HCT116 (cell line): ENCODE measurements around the gene BEGAIN. TPM values are rescaled to one million over a fixed set of nuclear protein-coding genes. Genes with fewer than 3 reads are reported as not detected.

Experiments
- ATAC-seq: fragments of 200-7000 bp; cut with Tn5 transposase; 2 replicates; pipeline ENCODE4 v1.9.1; 2020; ENCODE audit warnings: mild to moderate bottlenecking, moderate library complexity
- BruUV-seq: library from RNA; stranded (reverse); fragments of 400-500 nt; replicated peaks from 2 replicates; lab custom pipeline; 2021; lab: Mats Ljungman, UMichigan
- CTCF ChIA-PET: fragments of 300-600 bp; sonication (Branson Sonifier 250); formaldehyde crosslinking; loops from one replicate; lab custom pipeline; 2021; ENCODE audit warnings: antibody characterized with exemption; lab: Charles Lee
- POLR2A ChIA-PET: fragments of 300-600, 350-600 bp; sonication (Branson Sonifier 250); formaldehyde crosslinking; loops from one replicate; lab custom pipeline; 2021; ENCODE audit warnings: antibody characterized with exemption; lab: Charles Lee
- RAD21 ChIA-PET, 2 experiments: fragments of 300-600 bp; sonication (Branson Sonifier 250); formaldehyde crosslinking; loops; one replicate each; lab custom pipeline; 2023; ENCODE audit warnings: low total read pairs in 2 of 2; ENCODE audit not compliant: uncharacterized antibody in 2 of 2, unreplicated experiment in 2 of 2, low non-redundant PET in 1 of 2; lab: Charles Lee
- DNase-seq: peaks from one replicate; pipeline ENCODE4 v3.0.0-alpha.2; 2010; ENCODE audit warnings: low read depth, low spot score
- H2AFZ ChIP-seq: fragments of 200-600 bp; shearing (Covaris generic), sonication (generic); 2 replicates; pipeline ENCODE4 v1.6.1; 2017; ENCODE audit warnings: low read depth, mixed run types, mixed read lengths, antibody characterized with exemption, low read length; ENCODE audit not compliant: poor library complexity, severe bottlenecking
- H3K27ac ChIP-seq: 2 replicates; pipeline ENCODE4 v1.5.1; 2012; ENCODE audit warnings: low read depth, low read length
- H3K27me3 ChIP-seq: fragments of 200-600 bp; sonication (generic); 2 replicates; pipeline ENCODE4 v1.6.1; 2016; ENCODE audit warnings: mixed run types, low read length, mixed read lengths; ENCODE audit not compliant: insufficient read depth
- H3K36me3 ChIP-seq, 2 experiments: fragments of 200-500 bp in 1 of 2; fragments of 200-600 bp in 1 of 2; sonication (Bioruptor generic) in 1 of 2; sonication (generic) in 1 of 2; 2 replicates each; pipeline versions ENCODE4 v1.5.1 to v1.6.1; 2014 to 2016; ENCODE audit warnings: low read length in 2 of 2, inconsistent platforms in 1 of 2, mixed read lengths in 1 of 2, mixed run types in 1 of 2; ENCODE audit not compliant: insufficient read depth in 2 of 2, control insufficient read depth in 1 of 2
- H3K4me1 ChIP-seq, 2 experiments: fragments of 200-600 bp in 1 of 2; sonication (generic) in 1 of 2; 2 replicates each; pipeline versions ENCODE4 v1.5.1 to v1.6.1; 2012 to 2017; ENCODE audit warnings: low read length in 2 of 2, inconsistent platforms in 1 of 2, mild to moderate bottlenecking in 1 of 2, mixed read lengths in 1 of 2, mixed run types in 1 of 2, moderate library complexity in 1 of 2; ENCODE audit not compliant: insufficient read depth in 2 of 2, control insufficient read depth in 1 of 2
- H3K4me2 ChIP-seq: fragments of 200-600 bp; sonication (generic); 2 replicates; pipeline ENCODE4 v1.6.1; 2017; ENCODE audit warnings: mixed run types, low read length, mixed read lengths
- H3K4me3 ChIP-seq, 2 experiments: fragments of 200-600 bp in 1 of 2; sonication (generic) in 1 of 2; replicated peaks in 1 of 2; 2 replicates each; pipeline ENCODE4 v1.5.1; 2011 to 2016; ENCODE audit warnings: low read length in 2 of 2, control low read depth in 1 of 2, low read depth in 1 of 2, mild to moderate bottlenecking in 1 of 2, mixed read lengths in 1 of 2, mixed run types in 1 of 2
- H3K79me2 ChIP-seq: fragments of 200-600 bp; sonication (generic); 2 replicates; pipeline ENCODE4 v1.6.1; 2017; ENCODE audit warnings: mild to moderate bottlenecking, mixed run types, low read length, moderate library complexity, mixed read lengths; ENCODE audit not compliant: insufficient read depth
- H3K9ac ChIP-seq: fragments of 200-600 bp; sonication (generic); 2 replicates; pipeline ENCODE4 v1.6.1; 2016; ENCODE audit warnings: low read length, mixed read lengths
- H3K9me2 ChIP-seq: fragments of 200-600 bp; sonication (generic), shearing (Covaris generic); 2 replicates; pipeline ENCODE4 v1.6.1; 2017; ENCODE audit warnings: mixed run types, mild to moderate bottlenecking, moderate library complexity; ENCODE audit not compliant: insufficient read depth
- H3K9me3 ChIP-seq, 2 experiments: fragments of 200-500 bp in 1 of 2; fragments of 200-600 bp in 1 of 2; sonication (Bioruptor generic) in 1 of 2; sonication (generic) in 1 of 2; 2 replicates each; pipeline ENCODE4 v1.6.1; 2014 to 2017; ENCODE audit warnings: low read length in 2 of 2, mixed read lengths in 2 of 2, inconsistent platforms in 1 of 2, low read depth in 1 of 2, mild to moderate bottlenecking in 1 of 2, mixed run types in 1 of 2, moderate library complexity in 1 of 2; ENCODE audit not compliant: control insufficient read depth in 1 of 2, insufficient read depth in 1 of 2
- H4K20me1 ChIP-seq: fragments of 200-600 bp; sonication (generic), shearing (Covaris generic); 2 replicates; pipeline ENCODE4 v1.6.1; 2017; ENCODE audit warnings: mixed run types, mild to moderate bottlenecking, moderate library complexity; ENCODE audit not compliant: insufficient read depth
- CEBPB ChIP-seq: IDR thresholded peaks from 2 replicates; pipeline ENCODE4 v1.6.1; 2012; ENCODE audit warnings: low read depth
- SIN3A ChIP-seq: IDR thresholded peaks from 2 replicates; pipeline ENCODE4 v1.6.1; 2012; ENCODE audit warnings: low read depth
- SP1 ChIP-seq: IDR thresholded peaks from 2 replicates; pipeline ENCODE4 v1.6.1; 2012; ENCODE audit warnings: low read depth
- SRF ChIP-seq: IDR thresholded peaks from 2 replicates; pipeline ENCODE4 v1.6.1; 2012; ENCODE audit warnings: low read depth
- intact Hi-C: fragments of 100-400 bp; cut with micrococcal nuclease; formaldehyde crosslinking; loops from 2 replicates; pipeline ENCODE4 v1.10.0; 2022
- total RNA-seq: library from RNA; stranded (reverse); gene quantifications from one replicate; pipeline ENCODE4 v1.2.1, GENCODE V29; 2021; ENCODE audit not compliant: unreplicated experiment
- TF ChIP-seq, protein P1 (sequence below), 3 experiments: fragments of 200-600 bp in 1 of 3; sonication (generic) in 1 of 3; IDR thresholded peaks in 2 of 3; conservative IDR thresholded peaks in 1 of 3; 2 replicates each; pipeline ENCODE4 v1.5.1; 2012 to 2017; ENCODE audit warnings: low read depth in 2 of 3, low read length in 2 of 3, antibody characterized with exemption in 1 of 3, borderline replicate concordance in 1 of 3, control low read depth in 1 of 3, mild to moderate bottlenecking in 1 of 3, mixed read lengths in 1 of 3, mixed run types in 1 of 3, moderate library complexity in 1 of 3; ENCODE audit not compliant: insufficient read depth in 1 of 3

BEGAIN gene
- total RNA-seq, 1 experiment from 2014 or later, result 8.5 TPM

DNA sequence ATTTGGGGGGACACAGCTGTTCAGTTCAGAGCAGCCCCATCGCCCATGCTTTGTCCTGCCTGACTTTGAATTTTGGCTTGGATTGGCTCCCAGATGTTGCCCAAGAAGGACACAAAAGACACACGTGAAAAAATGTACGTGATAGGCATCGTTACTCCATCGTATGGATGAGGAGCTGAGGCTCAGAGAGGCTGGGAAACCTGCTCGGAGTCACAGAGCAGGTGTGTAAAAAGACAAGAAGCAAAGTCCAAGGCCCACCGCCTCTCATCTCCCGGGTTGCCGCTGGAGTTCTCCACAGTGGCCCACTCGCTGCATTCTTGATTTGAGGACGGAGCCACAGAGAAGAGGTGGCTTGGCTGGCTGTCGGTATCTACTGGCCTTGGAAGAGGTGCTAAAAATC lies 41.0 kb upstream of the BEGAIN start:
- Histone ChIP-seq H4K20me1 (no peaks in the 10 kb centered on the region), H3K4me1 (no peaks in the 10 kb centered on the region), H3K79me2 (no peaks in the 10 kb centered on the region), H3K9ac (no peak overlapping the region), H3K9me3 (no peaks in the 10 kb centered on the region)
- RAD21 ChIA-PET, result no interaction called here
- POLR2A ChIA-PET, result no interaction called here
- no peak for TF ChIP-seq SIN3A
- TF ChIP-seq, all 23 proteins: peak for 0
- H3K4me3 ChIP-seq, result no peak overlapping the region
- no peak overlapping the region for H3K27ac ChIP-seq
- H2AFZ ChIP-seq, result no peak overlapping the region
- CTCF ChIA-PET, result no interaction called here
- ATAC-seq (no peak), DNase-seq (no peak)
- no peak overlapping the region for H3K4me2 ChIP-seq
- no peaks in the 10 kb centered on the region for H3K9me2 ChIP-seq
- H3K36me3 ChIP-seq, result no peaks in the 10 kb centered on the region
- BruUV-seq, result no TSS peak
- intact Hi-C loops, result no loop called here
- H3K27me3 ChIP-seq, result no peaks in the 10 kb centered on the region

DNA sequence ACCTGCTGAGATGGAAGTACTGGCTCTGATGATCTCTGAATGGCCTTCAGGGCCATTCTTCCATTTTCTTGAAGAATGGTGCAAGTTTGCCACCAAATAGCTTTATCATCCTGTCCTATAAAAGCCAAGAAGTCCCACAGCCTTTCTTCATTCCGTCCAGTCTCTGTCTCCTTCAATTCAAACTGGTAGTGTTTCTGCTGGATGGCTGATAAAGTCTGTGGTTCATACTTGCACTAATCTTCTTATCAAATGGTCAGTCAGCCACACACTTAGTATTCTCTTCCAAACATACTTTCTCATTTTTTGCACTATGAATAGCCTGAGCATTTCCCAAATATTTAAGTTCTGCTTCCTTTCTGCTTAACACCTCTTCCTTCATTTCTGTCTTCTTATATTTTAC lies 39.4 kb upstream of the BEGAIN start:
- RAD21 ChIA-PET, result no interaction called here
- TF ChIP-seq CEBPB, result no peak
- no peak for TF ChIP-seq SP1
- no peak for TF ChIP-seq SRF
- TF ChIP-seq, protein P1, sequence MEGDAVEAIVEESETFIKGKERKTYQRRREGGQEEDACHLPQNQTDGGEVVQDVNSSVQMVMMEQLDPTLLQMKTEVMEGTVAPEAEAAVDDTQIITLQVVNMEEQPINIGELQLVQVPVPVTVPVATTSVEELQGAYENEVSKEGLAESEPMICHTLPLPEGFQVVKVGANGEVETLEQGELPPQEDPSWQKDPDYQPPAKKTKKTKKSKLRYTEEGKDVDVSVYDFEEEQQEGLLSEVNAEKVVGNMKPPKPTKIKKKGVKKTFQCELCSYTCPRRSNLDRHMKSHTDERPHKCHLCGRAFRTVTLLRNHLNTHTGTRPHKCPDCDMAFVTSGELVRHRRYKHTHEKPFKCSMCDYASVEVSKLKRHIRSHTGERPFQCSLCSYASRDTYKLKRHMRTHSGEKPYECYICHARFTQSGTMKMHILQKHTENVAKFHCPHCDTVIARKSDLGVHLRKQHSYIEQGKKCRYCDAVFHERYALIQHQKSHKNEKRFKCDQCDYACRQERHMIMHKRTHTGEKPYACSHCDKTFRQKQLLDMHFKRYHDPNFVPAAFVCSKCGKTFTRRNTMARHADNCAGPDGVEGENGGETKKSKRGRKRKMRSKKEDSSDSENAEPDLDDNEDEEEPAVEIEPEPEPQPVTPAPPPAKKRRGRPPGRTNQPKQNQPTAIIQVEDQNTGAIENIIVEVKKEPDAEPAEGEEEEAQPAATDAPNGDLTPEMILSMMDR (IDR thresholded peaks at IDR 0.05 in 2 of 3, conservative IDR thresholded peaks at IDR 0.05 in 1 of 3; ENCODE audit: borderline replicate concordance in 1 of 3, insufficient read depth in 1 of 3, low read depth in 2 of 3, low read length in 2 of 3), result no peak
- TF ChIP-seq, all 23 proteins: peak for 0
- POLR2A ChIA-PET, result no interaction called here
- no peaks in the 10 kb centered on the region for H3K27me3 ChIP-seq
- no peak overlapping the region for H3K4me3 ChIP-seq
- CTCF ChIA-PET, result interaction anchor here (1.5 kb wide), 1 partner anchor 187 kb away, joined by 3 read pairs; no protein-coding TSS in a partner anchor
- H3K36me3 ChIP-seq, result no peaks in the 10 kb centered on the region
- BruUV-seq, result no TSS peak
- DNase-seq (no peak), ATAC-seq (no peak)
- intact Hi-C loops, result no loop called here
- peaks cover 0 to 5% of the 10 kb centered on the region in 2 experiments; a peak in 1 of 4 replicates for H3K4me1 ChIP-seq
- H4K20me1 ChIP-seq, result no peaks in the 10 kb centered on the region
- H2AFZ ChIP-seq, result no peak overlapping the region
- H3K9ac ChIP-seq, result no peak overlapping the region
- H3K27ac ChIP-seq, result no peak overlapping the region
- H3K9me3 ChIP-seq, result no peaks in the 10 kb centered on the region
- H3K79me2 ChIP-seq, result no peaks in the 10 kb centered on the region
- H3K4me2 ChIP-seq, result no peak overlapping the region
- H3K9me2 ChIP-seq, result no peaks in the 10 kb centered on the region
